GM23338 (cell line): Measurements from ENCODE around the gene GNS.

Experiments
- CREB1 ChIP-seq: fragments of 250-450 bp; sonication (Bioruptor Pico); IDR thresholded peaks from 2 replicates; pipeline ENCODE4 v1.5.0; 2020; ENCODE audit warnings: low read depth, mild to moderate bottlenecking, moderate library complexity
- CTCF ChIP-seq, 2 experiments: fragments of 200-600 bp in 1 of 2; sonication (generic) in 1 of 2; conservative IDR thresholded peaks; 2 replicates each; pipeline versions ENCODE4 v1.5.1 to v1.6.1; 2016 to 2017; ENCODE audit warnings: antibody characterized with exemption in 2 of 2, low read depth in 2 of 2, mild to moderate bottlenecking in 2 of 2, moderate library complexity in 1 of 2
- ETS1 ChIP-seq: IDR thresholded peaks from 2 replicates; pipeline ENCODE4 v1.6.1; 2016; ENCODE audit warnings: antibody characterized with exemption
- EZH2 ChIP-seq: fragments of 200-600 bp; sonication (generic); IDR thresholded peaks from one replicate; pipeline ENCODE4 v1.8.0; 2017; ENCODE audit warnings: antibody characterized with exemption, mild to moderate bottlenecking, low read depth; ENCODE audit not compliant: unreplicated experiment
- EZH2phosphoT487 ChIP-seq: fragments of 200-600 bp; sonication (generic); IDR thresholded peaks from one replicate; pipeline ENCODE4 v1.8.1; 2018; ENCODE audit warnings: antibody characterized with exemption; ENCODE audit not compliant: unreplicated experiment
- JUNB ChIP-seq: IDR thresholded peaks from one replicate; pipeline ENCODE4 v1.6.1; 2016; ENCODE audit warnings: antibody characterized with exemption; ENCODE audit not compliant: unreplicated experiment
- POLR2AphosphoS5 ChIP-seq: IDR thresholded peaks from 2 replicates; pipeline ENCODE4 v1.6.1; 2016; ENCODE audit warnings: antibody characterized with exemption, low read depth
- REST ChIP-seq: IDR thresholded peaks from one replicate; pipeline ENCODE4 v1.6.1; 2018; ENCODE audit warnings: antibody characterized with exemption; ENCODE audit not compliant: unreplicated experiment
- STAT1 ChIP-seq: IDR thresholded peaks from one replicate; pipeline ENCODE4 v1.6.1; 2016; ENCODE audit warnings: antibody characterized with exemption; ENCODE audit not compliant: unreplicated experiment
- ZNF114 ChIP-seq: fragments of 250-450 bp; sonication (Bioruptor Pico); IDR thresholded peaks from 2 replicates; pipeline ENCODE4 v1.5.0; 2020; ENCODE audit warnings: mild to moderate bottlenecking, moderate library complexity
- ZNF331 ChIP-seq: fragments of 250-450 bp; sonication (Bioruptor Pico); IDR thresholded peaks from 2 replicates; pipeline ENCODE4 v1.5.0; 2020; ENCODE audit warnings: low read depth, mild to moderate bottlenecking, moderate library complexity
- ZNF462 ChIP-seq: fragments of 250-450 bp; sonication (Bioruptor Pico); IDR thresholded peaks from 2 replicates; pipeline ENCODE4 v1.5.0; 2020; ENCODE audit warnings: mild to moderate bottlenecking, moderate library complexity

GRCh38 chr12:64707362-64707761 lies 51.8 kb downstream of the GNS start:
- TF ChIP-seq CREB1 (CRISPR knock-in tag) (no peak), CTCF (conservative IDR thresholded peaks at IDR 0.05; ENCODE audit: low read depth in 2 of 2) (no peak), EZH2 (no peak), POLR2AphosphoS5 (no peak), EZH2phosphoT487 (no peak), ETS1 (no peak), STAT1 (no peak), REST (no peak), JUNB (no peak), ZNF331 (CRISPR knock-in tag) (no peak), ZNF114 (no peak), ZNF462 (CRISPR knock-in tag) (no peak)
